Epidermal melanocyte (primary cell): ENCODE measurements around the gene EPHA5.

ENCODE experiments used
- DNase-seq: peaks from one replicate; pipeline ENCODE4 v3.0.0; 2011; ENCODE audit warnings: low spot score; ENCODE audit not compliant: insufficient read length

EPHA5 gene

DNA sequence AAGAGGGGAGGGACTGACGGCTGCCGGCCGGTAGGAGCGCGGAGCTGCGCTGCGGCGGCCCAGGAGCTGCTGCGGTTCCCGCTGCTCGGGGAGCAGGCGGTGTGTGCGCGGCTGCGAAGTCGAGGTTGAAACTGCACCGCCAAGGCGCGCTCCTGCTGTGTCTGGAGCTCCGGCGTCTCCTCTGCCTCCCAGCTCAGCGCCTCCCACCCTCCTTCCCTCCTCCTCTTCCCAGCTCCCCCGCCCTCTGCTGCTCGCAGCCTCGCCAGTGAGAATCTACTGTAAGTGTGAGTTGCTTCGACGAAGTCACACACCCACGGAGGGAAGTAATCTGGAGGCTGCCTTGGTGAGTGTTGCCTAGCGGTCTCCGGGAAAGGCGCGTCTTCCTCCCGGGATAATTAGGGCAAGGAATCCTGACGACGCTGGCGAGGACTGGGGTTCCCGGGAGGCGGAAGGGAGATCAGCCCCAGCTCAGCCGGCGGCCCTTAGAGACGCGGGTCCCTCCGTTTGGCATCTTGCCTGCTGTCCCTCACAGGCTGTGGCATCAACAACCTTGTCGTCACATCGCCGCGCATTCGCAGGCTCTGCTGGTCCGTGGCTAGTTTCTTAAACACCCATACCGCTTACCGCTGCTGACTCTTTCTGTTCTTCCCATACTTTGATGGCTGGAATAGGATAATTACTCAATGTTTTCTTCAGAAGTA lies at the start of gene EPHA5:
EPHA5 (minus strand) TSS at position 159 of the 701 bp plus-strand sequence. CDS start 747 bp downstream, outside the sequence.
- DNase-seq = peak; percentile 17

GRCh38 chr4:65719635-65720034 lies 49.3 kb upstream of the EPHA5 start:
- DNase-seq = no peak

- no peak for DNase-seq
Measured at GRCh38 chr4:65698631-65699030, 28.3 kb upstream of the EPHA5 start.

GRCh38 chr4:65696436-65696835 lies 26.1 kb upstream of the EPHA5 start:
- DNase-seq = no peak

GRCh38 chr4:65671372-65671771 lies 1.1 kb upstream of the EPHA5 start:
- no peak for DNase-seq

- no peak for DNase-seq
Measured at GRCh38 chr4:65670020-65670330, 314 bp downstream of the EPHA5 start.

DNA sequence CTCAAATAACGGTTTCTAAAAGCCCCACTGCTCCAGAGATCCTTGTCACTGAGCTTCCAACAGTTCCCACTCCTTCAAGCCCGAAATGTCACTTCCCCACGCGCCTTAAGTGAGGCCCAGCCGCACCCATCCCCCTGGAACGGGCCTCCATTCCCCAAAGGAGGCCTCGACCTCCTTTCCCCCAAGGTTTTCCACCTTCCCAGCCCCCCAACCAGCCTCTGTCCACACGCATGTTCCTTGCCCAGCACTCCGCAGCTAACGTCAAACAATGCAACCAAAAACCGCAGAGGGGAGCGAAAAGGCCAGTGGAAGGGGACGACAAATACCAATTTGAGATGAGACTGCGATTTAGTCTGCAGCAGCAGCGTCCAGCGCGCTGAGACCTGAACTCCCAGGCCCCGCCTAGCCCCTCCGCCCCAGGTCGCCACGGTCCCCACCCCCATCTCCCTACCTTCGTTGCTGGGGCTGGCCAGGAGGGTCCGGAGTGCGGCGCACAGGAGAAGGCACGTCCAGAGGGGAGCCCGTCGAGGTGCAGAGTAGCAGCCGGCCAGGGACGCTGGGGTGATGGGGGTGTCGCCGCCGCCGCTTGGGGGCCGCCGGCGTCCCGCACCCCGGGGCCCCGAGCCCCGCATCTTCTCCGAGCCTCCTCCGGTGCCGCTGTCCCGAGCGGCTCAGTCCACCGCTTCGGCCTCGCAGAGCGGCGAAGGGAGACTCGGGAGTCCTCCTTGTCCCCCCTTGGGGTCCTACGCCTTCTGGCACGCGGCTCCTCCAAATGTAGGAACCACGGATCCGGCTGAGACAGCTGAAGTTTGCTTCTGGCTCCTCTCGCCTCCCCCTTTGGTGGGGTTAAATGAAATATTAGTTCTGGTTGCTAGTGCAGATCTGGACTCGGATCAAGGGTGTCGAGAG lies 924 bp downstream of the EPHA5 start:
- no peak for DNase-seq

- peak; percentile 48 for DNase-seq
Measured at GRCh38 chr4:65668201-65669089, 1.8 kb downstream of the EPHA5 start.

- DNase-seq = no peak
Measured at GRCh38 chr4:65667506-65668041, 2.7 kb downstream of the EPHA5 start.

DNA sequence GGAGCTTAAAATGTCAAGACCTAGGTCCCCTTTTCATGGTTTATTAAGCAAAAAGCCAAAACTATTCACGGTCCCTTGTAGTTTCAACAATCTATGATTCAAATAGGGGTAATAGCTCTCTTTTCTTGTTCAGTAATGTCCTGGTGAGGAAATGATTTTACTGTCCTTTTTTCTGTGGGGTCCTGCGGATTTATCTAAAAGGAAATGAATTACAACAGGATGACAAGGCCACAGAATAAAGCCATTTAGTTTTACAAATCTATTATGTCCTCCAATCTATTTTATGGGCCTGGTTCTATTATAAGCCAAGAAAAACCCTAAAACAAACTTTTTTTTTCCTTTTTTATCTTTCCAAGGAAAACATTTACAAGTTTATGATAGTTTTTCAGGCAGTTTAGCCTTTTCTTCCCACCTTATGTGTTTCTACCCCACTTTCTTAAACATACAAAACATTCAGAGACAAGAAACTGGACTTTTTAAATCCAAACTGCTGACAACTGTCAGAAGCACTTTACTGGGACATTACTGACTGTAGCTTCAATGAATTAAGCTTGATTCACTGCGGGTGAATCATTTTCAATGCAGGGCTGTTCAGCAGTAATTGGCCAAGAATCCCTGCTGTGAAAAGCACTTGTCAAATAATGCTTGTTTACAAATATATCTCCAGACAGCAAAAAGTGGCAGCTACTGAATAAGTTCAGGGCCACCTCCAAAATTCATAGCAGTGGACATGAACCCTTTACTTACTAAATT lies 4.3 kb downstream of the EPHA5 start:
- DNase-seq = no peak

DNA sequence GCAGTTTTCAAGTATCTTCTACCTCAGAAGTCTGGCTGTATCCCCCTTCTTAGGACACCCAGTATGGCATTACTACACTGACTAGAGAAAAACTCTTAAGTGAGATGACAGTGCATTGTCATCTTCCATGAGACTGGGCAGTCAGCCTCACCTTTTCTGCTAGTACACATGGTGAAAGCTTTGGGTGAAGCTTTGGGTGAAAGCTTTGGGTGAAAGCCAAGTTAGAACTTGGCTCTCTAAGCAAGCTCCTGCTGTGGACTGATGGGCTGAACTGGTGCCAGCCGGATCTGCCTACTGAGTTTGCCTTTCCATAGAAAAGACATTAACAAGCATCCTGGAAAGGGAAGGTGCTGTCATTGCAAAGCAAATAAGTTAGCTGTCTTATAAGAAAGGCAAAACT lies 8.8 kb downstream of the EPHA5 start:
- no peak for DNase-seq

DNA sequence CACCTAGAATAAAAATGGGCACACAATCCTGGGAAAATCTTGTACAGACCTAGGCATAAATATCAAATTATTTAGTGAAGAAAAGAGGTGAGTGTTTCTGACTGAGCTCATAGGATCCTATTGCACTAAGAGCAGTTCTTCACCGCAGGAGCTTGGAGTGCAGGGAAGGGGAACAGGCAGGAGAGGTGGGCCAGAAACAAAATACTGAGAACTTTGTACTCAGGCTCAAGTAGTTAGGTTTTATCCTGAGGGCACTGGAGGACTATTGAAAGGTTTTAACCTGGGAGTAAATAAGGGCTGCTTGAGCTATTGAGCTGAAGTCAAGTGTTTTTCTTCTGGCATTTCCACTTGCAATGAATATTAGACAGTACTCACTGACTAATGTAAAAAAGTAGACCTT lies 12.2 kb downstream of the EPHA5 start:
- no peak for DNase-seq

DNA sequence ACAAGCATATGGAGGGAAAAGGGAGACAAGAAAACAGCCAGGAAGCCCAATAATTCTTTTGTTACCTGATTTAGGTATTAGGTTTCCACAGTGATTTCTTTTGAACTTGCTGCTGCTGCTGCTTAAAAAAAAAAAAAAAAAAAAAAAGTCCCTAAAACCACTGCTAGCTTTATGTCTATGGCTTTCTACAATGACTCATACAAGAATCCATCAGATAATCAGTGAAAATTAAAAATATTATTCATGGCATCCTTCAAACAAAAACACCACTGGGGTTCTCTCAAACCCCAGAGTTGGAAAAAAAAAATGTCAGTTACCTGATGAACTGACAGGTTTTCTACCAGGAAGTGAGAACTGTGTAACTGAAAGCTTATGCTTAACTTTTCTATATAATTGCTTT lies 14.3 kb downstream of the EPHA5 start:
- no peak for DNase-seq

GRCh38 chr4:65654976-65655375 lies 15.3 kb downstream of the EPHA5 start:
- DNase-seq = no peak

DNA sequence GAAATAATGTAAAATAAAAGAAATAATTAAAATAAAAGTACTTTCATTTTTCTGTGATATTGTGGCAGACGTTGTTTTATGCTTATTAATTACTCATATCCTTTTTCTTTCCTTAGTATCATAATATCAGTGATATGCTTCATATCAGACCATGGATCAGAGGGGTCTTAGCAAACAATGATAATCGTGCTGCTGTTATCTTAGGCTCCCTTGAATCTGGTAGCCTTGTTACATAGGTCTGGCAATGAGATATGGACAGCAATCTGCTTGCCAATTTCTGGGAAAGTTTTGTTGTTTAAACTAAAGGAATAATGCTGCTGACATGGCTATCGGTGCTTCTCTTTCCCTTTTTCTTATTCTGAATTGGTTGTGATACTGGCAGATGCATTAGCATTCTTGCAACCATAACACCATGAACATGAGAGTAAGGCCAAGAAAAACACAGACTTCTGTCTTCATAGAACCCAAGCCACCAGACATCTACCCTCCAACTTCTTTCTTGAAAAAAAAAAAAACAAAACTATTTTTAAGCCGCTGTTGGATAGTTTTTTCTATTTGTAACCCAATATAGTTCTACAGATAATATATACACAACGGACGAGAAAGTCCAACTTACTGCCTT lies 16.4 kb downstream of the EPHA5 start:
- DNase-seq = no peak

DNA sequence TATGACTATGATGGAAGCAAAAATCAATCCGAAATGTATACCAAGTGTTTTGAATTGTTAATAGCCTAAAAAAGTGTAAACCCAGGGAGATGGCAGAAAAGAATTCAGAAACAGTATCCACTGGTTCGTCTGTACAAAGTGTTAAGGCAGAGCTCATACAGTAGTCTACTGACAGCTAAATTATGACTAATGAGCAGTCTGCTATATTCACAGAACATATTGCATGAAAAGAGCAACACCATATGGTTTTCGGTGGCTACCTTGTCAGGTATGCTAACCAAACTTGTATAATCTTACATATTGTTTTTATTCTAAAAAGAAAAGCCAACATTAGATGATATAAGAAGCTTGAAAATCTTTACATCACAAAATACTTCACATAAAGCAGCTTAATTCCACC lies 18.5 kb downstream of the EPHA5 start:
- no peak for DNase-seq

DNA sequence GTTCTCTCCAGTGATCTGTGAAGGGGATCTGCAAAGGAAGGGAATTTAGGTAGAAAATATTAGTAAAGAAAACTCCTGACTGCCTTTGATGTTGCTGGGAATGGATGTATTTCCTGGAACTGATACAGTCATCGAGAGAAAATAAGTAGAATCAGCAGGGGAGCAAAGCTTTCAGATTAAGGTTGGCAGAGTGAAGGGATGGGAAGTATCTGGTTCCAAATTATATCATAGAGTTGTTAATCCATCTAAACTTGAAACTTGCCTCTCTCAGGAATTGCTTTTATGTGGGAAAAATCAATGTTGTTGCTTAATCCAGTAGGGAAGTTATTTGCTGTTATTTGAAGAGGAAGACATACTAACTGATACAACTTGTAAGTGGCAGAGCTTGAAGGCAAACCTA lies 19.3 kb downstream of the EPHA5 start:
- no peak for DNase-seq

DNA sequence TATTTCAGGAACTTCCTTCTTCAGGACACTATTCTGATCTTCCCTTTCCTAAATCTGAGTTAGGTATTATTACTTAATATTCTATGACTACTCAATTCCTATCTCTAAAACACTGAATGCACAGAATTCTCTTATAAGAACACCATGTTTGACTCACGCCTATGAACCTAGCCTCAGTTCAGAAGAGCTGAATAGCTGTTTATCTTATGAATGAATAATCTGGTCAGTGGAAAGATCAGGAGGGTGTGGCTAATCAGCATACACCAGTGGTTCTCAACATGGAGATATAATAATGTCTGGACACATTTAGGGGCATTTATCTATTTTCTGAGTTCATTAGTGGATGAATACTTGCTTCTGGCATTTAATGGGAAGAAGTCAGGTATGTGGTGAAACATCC lies 24.2 kb downstream of the EPHA5 start:
- no peak for DNase-seq

GRCh38 chr4:65645185-65645584 lies 25.1 kb downstream of the EPHA5 start:
- DNase-seq = no peak

DNA sequence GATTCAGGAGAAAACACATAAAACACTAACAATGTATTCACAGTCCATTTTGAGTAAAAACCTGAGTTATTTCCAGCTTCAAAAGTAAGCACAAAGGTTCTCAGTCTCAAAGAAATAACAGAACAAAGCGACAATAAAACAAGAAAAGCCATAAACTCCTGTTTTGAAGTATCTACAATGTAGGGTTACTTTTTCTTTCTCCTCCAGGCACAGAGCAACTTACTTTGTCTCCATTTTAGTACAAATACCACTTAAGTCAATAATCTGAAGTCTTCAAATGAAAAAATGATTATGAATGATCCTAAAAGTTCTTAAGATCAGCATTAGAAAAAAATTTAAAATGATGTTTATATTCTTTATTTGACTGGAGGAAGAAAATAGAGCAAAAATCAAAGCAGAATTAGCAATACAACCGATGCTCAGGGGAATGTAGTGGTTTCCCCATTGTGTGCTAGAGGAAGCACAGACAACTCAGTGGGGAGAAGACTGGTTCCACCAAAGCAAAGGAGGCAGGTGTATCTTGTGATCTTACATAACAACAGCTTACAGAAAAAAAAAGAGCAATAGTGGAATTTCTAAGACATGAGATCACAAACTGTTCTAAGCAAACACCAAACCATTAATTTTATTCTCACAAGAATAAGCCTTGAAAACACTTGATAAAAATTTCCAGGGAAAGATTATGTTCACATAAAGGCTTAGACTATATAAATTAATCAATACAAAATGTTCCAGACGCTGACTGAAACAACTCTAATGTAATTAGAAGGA lies 35.1 kb downstream of the EPHA5 start:
- DNase-seq = no peak
